ENCODE data around the gene DUSP8. TPM values are rescaled to one million over a fixed set of nuclear protein-coding genes. Genes with fewer than 3 reads are reported as not detected.

DUSP8 gene
- total RNA-seq, 1 experiment from 2014 or later, result 10.2 TPM

DNA sequence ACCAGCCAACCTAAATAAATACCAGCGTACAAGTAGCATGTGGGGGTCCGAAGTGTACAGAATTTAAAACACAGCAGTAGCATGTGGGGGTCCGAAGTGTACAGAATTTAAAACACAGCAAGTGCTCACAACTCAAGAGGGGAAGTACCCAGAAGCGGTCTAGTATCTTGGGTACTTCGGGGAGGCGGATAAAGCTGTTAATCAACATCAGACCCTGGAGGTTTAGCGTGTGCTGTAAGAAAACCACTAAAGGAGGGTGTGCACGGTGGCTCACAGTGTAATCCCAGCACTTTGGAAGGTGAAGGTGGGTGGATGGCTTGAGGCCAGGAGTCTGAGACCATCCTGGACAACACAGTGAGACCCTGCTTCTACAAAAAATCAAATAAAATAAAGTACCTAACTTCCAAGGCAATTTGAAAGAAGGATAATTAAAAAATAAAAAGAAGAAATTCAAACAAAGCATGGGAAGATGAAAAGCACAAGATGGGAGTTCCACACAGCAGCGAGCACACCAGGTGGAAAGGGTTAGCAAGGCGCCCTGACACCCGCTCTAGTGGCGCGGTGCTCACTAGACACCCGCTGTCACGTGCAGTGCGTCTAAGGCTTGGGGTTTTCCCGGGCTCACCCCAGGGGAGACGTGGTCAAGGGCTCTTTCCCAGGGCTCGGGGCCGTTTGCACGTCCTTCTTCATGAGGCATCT is 50.5 kb downstream of the DUSP8 start:
- TF ChIP-seq FOSL1 (IDR thresholded peaks at IDR 0.05; ENCODE audit: low read depth), result no peak
- TF ChIP-seq, protein P1, sequence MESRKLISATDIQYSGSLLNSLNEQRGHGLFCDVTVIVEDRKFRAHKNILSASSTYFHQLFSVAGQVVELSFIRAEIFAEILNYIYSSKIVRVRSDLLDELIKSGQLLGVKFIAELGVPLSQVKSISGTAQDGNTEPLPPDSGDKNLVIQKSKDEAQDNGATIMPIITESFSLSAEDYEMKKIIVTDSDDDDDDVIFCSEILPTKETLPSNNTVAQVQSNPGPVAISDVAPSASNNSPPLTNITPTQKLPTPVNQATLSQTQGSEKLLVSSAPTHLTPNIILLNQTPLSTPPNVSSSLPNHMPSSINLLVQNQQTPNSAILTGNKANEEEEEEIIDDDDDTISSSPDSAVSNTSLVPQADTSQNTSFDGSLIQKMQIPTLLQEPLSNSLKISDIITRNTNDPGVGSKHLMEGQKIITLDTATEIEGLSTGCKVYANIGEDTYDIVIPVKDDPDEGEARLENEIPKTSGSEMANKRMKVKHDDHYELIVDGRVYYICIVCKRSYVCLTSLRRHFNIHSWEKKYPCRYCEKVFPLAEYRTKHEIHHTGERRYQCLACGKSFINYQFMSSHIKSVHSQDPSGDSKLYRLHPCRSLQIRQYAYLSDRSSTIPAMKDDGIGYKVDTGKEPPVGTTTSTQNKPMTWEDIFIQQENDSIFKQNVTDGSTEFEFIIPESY (IDR thresholded peaks at IDR 0.05; ENCODE audit: extremely low read depth, insufficient replicate concordance, low read length), result no peak
- TF ChIP-seq, protein P2, sequence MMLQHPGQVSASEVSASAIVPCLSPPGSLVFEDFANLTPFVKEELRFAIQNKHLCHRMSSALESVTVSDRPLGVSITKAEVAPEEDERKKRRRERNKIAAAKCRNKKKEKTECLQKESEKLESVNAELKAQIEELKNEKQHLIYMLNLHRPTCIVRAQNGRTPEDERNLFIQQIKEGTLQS (IDR thresholded peaks at IDR 0.05), result no peak
- TF ChIP-seq CTCF (IDR thresholded peaks at IDR 0.05 in 2 of 3, conservative IDR thresholded peaks at IDR 0.05 in 1 of 3; ENCODE audit: borderline replicate concordance in 1 of 3, insufficient read depth in 1 of 3, low read depth in 2 of 3, low read length in 2 of 3), result no peak
- H3K36me3 ChIP-seq (ENCODE audit: control insufficient read depth in 1 of 2, insufficient read depth in 2 of 2, low read length in 2 of 2), result no peaks in the 10 kb centered on the region
- POLR2A ChIA-PET, result no interaction called here
- CTCF ChIA-PET, result no interaction called here
- peaks cover 10% of the 10 kb centered on the region for H3K79me2 ChIP-seq (ENCODE audit: insufficient read depth, low read length)
- no peak overlapping the region for H3K27ac ChIP-seq (ENCODE audit: low read depth, low read length)
- H3K27me3 ChIP-seq (ENCODE audit: insufficient read depth, low read length), result no peaks in the 10 kb centered on the region
- ATAC-seq (no peak), DNase-seq (ENCODE audit: low read depth, low spot score) (no peak)
- H3K9ac ChIP-seq (ENCODE audit: low read length), result no peak overlapping the region
- H2AFZ ChIP-seq (ENCODE audit: low read depth, low read length, poor library complexity, severe bottlenecking), result no peak overlapping the region
- no TSS peak for BruUV-seq (replicated peaks)
- no peaks in the 10 kb centered on the region for H3K9me2 ChIP-seq (ENCODE audit: insufficient read depth)
- H3K4me1 ChIP-seq (ENCODE audit: control insufficient read depth in 1 of 2, insufficient read depth in 2 of 2, low read length in 2 of 2), result no peaks in the 10 kb centered on the region
- H4K20me1 ChIP-seq (ENCODE audit: insufficient read depth), result no peaks in the 10 kb centered on the region
- H3K4me2 ChIP-seq (ENCODE audit: low read length), result no peak overlapping the region
- no peak overlapping the region for H3K4me3 ChIP-seq (replicated peaks in 1 of 2; ENCODE audit: low read depth in 1 of 2, low read length in 2 of 2)
- no peaks in the 10 kb centered on the region for H3K9me3 ChIP-seq (ENCODE audit: control insufficient read depth in 1 of 2, insufficient read depth in 1 of 2, low read depth in 1 of 2, low read length in 2 of 2)
- RAD21 ChIA-PET (ENCODE audit: low non-redundant PET in 1 of 2, low total read pairs in 2 of 2, uncharacterized antibody in 2 of 2, unreplicated experiment in 2 of 2), result no interaction called here
- intact Hi-C loops (cut with micrococcal nuclease), result no loop called here

Data from HCT116 (cell line).